Islet of Langerhans (tissue), 1 donor: ENCODE results near the gene PROSER3.

Source experiments
- FAIRE-seq: peaks from one replicate; lab custom pipeline; 2011; peaks lifted over from hg19 to GRCh38; lab: Jason Lieb, UNC

The PROSER3 gene

DNA sequence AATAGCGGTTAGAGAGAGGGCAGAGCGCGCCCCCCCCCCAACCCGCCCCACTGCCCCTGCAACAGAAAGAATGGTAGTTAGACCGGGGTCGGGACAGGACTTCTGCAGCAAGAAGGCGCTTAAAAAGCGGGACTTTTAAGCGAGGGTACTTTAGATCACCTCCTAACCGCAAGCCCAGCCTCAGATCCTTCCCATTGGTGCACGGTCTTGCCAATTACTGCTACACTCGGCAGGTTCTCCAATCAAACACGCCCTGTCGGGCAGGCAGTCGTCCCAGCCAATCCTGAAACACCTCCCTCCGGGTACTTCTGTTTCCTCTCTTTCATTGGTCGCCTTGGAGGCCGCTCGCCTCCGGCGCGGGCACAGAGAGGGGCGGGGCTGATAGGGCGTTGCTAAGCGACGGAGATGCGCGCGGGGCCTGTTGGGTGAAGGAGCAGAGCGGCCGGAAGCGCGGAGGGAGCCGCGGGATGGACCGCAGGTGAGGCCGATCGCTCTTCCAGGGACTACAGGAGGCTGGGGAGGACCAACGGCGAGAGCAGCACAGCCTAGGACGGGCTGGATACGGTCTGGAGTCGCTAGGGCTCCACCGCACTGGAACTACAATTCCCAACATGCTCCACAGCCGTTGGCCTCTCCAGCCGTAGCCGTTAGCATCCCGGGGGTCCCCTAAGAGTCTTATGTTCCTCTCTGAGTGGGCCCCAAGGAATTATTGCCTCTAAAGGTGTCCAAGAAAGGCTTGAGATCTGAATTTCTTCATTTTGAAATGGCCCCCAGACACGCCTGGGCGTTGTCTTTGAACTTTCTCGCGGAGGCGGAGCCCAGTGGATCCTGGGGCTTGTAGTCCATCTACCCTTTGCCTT lies at the start of gene PROSER3:
TSS of gene PROSER3 (plus strand) at position 428 of the 860 bp plus-strand sequence. CDS start at position 468, 40 bp downstream.
- peak; percentile 99 for FAIRE-seq

GRCh38 chr19:35708391-35708790 lies 49.6 kb upstream of the PROSER3 start:
- FAIRE-seq: no peak

- FAIRE-seq: no peak
These were observed 46.9 kb upstream of the PROSER3 start for GRCh38 chr19:35710784-35711723.

- no peak for FAIRE-seq
These were observed 45.1 kb upstream of the PROSER3 start for GRCh38 chr19:35712567-35713505.

GRCh38 chr19:35713506-35713850 lies 44.5 kb upstream of the PROSER3 start:
- FAIRE-seq: no peak

- FAIRE-seq: no peak
These were observed 44.0 kb upstream of the PROSER3 start for GRCh38 chr19:35713904-35714495.

DNA sequence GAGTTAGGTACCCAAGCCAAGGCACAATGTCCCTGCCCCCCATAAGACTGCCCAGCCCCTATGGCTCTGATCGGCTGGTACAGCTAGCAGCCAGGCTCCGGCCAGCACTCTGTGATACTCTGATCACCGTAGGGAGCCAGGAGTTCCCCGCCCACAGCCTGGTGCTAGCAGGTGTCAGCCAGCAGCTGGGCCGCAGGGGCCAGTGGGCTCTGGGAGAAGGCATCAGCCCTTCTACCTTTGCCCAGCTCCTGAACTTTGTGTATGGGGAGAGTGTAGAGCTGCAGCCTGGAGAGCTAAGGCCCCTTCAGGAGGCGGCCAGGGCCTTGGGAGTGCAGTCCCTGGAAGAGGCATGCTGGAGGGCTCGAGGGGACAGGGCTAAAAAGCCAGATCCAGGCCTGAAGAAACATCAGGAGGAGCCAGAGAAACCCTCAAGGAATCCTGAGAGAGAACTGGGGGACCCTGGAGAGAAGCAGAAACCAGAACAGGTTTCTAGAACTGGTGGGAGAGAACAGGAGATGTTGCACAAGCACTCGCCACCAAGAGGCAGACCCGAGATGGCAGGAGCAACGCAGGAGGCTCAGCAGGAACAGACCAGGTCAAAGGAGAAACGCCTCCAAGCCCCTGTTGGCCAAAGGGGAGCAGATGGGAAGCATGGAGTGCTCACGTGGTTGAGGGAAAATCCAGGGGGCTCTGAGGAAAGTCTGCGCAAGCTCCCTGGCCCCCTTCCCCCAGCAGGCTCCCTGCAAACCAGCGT lies 43.2 kb upstream of the PROSER3 start:
- FAIRE-seq: no peak

GRCh38 chr19:35715355-35715809 lies 42.6 kb upstream of the PROSER3 start:
- FAIRE-seq: no peak

- FAIRE-seq: no peak
These were observed 41.8 kb upstream of the PROSER3 start for GRCh38 chr19:35715981-35716800.

DNA sequence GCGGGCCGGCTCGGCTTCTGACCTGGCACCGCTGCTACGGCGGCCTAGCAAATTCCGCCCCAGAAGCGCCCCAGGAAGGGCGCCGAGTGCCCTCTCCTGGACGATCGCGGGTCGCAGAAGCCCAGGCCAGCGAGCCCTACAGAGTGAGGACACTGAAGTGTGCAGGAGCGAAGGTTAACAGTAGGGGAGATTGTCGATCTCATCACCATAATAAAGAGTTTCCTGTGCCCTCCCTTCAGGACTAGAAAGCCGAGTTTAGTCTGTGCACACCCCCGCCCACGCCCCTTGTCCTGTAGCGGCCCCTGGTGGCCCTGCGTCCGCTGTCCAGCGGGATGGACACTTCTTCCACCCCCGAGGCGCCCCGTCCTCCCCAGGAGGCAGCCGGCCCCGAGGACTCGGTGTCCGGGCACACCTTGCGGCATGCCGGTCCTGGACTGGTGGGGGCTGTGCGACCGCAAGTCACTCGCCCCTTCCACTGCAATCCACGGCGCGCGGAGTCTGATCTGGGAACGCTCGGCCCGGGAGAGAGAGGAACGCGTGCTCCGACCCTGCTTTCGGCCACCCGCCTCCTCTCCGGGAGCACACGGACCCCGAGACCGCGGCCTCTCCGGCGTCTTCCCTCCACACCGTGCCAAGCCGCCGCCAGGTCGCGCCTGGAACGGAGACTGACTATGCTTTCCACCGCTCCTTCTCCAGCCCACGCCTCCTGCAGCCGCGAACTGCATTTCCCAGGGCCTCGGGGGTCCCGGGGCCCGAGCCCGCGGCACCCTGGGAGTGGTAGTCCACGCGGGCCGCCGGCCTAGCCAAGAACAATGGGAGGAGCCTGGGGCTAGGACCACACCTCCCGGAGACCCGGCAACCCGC lies 40.9 kb upstream of the PROSER3 start:
- no peak for FAIRE-seq

- FAIRE-seq: no peak
These were observed 40.2 kb upstream of the PROSER3 start, which contains the start of gene KMT2B for GRCh38 chr19:35717665-35718344. KMT2B (plus strand) TSS chr19:35718003; CDS start chr19:35718019, 16 bp downstream.

DNA sequence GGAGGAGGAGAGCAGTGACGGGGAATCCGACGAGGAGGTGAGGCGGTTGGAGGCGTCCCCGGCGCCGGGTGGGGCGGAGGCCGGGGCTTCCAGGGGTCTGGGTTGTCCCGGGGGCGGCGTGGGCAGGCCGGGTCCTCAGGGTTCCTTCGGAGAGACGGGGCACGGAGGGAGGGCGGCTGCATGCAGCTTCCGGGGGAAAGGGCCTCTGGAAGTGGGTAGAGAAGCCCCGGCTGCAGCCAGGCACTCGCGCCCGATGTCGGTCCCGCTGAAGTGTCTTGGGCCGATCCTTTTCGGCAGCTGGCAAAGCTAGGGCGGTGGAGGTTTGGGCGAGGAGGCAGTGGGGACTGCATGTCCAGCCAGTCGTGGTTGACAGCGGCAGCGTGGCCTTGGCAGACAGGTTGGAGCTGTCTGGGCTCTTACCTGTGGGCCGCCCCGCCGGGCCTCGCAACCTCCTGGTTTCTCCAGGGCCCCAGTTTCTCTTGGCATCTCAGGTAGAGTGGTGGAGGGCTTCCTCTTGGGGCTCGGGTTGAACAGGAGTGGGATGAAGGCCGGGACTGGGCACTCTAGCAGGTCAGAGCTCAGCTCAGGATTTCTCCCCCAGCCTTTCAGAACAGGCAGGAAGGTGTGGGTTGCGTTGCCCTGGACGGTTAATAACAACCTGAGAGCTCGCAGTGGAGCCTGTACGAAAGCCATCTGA lies 39.5 kb upstream of the PROSER3 start:
- FAIRE-seq: no peak

- no peak for FAIRE-seq
These were observed 38.4 kb upstream of the PROSER3 start for GRCh38 chr19:35719402-35720162.

DNA sequence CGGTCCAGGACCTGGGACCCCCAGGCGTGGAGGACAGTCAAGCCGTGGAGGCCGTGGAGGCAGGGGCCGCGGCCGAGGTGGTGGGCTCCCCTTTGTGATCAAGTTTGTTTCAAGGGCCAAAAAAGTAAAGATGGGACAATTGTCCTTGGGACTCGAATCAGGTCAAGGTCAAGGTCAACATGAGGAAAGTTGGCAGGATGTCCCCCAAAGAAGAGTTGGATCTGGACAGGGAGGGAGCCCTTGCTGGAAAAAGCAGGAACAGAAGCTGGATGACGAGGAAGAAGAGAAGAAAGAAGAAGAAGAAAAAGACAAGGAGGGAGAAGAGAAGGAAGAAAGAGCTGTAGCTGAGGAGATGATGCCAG lies 37.8 kb upstream of the PROSER3 start:
- no peak for FAIRE-seq

DNA sequence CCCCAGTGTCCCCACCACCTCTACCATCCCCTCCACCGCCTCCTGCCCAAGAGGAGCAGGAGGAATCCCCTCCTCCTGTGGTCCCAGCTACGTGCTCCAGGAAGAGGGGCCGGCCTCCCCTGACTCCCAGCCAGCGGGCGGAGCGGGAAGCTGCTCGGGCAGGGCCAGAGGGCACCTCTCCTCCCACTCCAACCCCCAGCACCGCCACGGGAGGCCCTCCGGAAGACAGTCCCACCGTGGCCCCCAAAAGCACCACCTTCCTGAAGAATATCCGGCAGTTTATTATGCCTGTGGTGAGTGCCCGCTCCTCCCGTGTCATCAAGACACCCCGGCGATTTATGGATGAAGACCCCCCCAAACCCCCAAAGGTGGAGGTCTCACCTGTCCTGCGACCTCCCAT lies 37.3 kb upstream of the PROSER3 start:
- no peak for FAIRE-seq

- no peak for FAIRE-seq
These were observed 36.6 kb upstream of the PROSER3 start for GRCh38 chr19:35721374-35721773.

- no peak for FAIRE-seq
These were observed 35.5 kb upstream of the PROSER3 start for GRCh38 chr19:35722461-35722860.
